Glutamatergic neuron (in vitro differentiated cells): ENCODE data around the gene CDH4. TPM values are rescaled to one million over a fixed set of nuclear protein-coding genes. Genes with fewer than 3 reads are reported as not detected.

ENCODE experiments used
- DNase-seq: peaks from one replicate; pipeline ENCODE4 v3.0.0; 2022
- H3K27ac Mint-ChIP-seq: one replicate; pipeline ENCODE4 v1.8.0; 2020; ENCODE audit warnings: mild to moderate bottlenecking, mixed read lengths, inconsistent platforms; ENCODE audit not compliant: unreplicated experiment
- H3K27me3 Mint-ChIP-seq: one replicate; pipeline ENCODE4 v1.8.0; 2020; ENCODE audit warnings: mild to moderate bottlenecking, moderate library complexity, mixed read lengths, inconsistent platforms; ENCODE audit not compliant: unreplicated experiment
- H3K36me3 Mint-ChIP-seq: one replicate; pipeline ENCODE4 v1.8.0; 2020; ENCODE audit warnings: mild to moderate bottlenecking, mixed read lengths, inconsistent platforms; ENCODE audit not compliant: unreplicated experiment
- H3K4me1 Mint-ChIP-seq: one replicate; pipeline ENCODE4 v1.8.0; 2020; ENCODE audit warnings: mild to moderate bottlenecking, low read depth, mixed read lengths, inconsistent platforms; ENCODE audit not compliant: unreplicated experiment
- H3K4me3 Mint-ChIP-seq: one replicate; pipeline ENCODE4 v1.8.0; 2020; ENCODE audit warnings: mild to moderate bottlenecking, mixed read lengths, inconsistent platforms; ENCODE audit not compliant: unreplicated experiment
- H3K9me3 Mint-ChIP-seq: one replicate; pipeline ENCODE4 v1.8.0; 2020; ENCODE audit warnings: mild to moderate bottlenecking, moderate library complexity, mixed read lengths, inconsistent platforms; ENCODE audit not compliant: unreplicated experiment
- total RNA-seq: library from RNA; stranded (reverse); fragmentation: NEBNext Ultra II Directional; extraction: Animal tissue kit (Norgen Biotek cat#: 25700); gene quantifications from one replicate; pipeline ENCODE4 v1.2.1, GENCODE V29; 2021; ENCODE audit not compliant: unreplicated experiment
- TF ChIP-seq, protein P1 (sequence below): fragments of 200-600 bp; sonication (generic); IDR thresholded peaks from one replicate; pipeline ENCODE4 v1.5.0; 2021; ENCODE audit not compliant: partially characterized antibody, unreplicated experiment

CDH4 gene
- total RNA-seq, 1 donor from 2014 or later = 1.2 TPM

DNA sequence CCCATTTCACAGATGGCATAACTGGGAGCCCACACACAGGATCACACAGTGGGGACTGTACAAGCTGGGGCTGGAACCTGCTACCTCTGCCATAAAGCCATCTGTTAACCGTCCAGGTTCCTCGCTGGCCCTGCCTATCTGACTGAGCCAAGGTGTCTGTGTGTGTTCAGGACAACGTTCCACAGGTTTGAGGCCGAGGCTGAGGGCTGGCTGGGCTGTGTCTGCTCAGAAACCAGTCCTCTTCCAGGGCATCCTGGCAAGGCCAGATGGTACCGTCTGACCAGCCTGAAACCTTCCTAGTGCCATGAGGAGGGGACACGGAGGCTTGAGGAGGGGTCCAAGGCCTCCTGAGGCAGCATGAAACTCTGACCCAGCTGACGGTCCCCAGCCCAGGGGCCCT, 663.0 kb downstream of the CDH4 start:
- TF ChIP-seq, protein P1, sequence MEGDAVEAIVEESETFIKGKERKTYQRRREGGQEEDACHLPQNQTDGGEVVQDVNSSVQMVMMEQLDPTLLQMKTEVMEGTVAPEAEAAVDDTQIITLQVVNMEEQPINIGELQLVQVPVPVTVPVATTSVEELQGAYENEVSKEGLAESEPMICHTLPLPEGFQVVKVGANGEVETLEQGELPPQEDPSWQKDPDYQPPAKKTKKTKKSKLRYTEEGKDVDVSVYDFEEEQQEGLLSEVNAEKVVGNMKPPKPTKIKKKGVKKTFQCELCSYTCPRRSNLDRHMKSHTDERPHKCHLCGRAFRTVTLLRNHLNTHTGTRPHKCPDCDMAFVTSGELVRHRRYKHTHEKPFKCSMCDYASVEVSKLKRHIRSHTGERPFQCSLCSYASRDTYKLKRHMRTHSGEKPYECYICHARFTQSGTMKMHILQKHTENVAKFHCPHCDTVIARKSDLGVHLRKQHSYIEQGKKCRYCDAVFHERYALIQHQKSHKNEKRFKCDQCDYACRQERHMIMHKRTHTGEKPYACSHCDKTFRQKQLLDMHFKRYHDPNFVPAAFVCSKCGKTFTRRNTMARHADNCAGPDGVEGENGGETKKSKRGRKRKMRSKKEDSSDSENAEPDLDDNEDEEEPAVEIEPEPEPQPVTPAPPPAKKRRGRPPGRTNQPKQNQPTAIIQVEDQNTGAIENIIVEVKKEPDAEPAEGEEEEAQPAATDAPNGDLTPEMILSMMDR = no peak
- Mint-ChIP-seq H3K4me1 (no peaks in the 10 kb centered on the region), H3K4me3 (no peak overlapping the region), H3K9me3 (peaks cover 2% of the 10 kb centered on the region), H3K27ac (no peak overlapping the region), H3K27me3 (peaks cover 3% of the 10 kb centered on the region), H3K36me3 (peaks cover 15% of the 10 kb centered on the region)
- DNase-seq = no peak

DNA sequence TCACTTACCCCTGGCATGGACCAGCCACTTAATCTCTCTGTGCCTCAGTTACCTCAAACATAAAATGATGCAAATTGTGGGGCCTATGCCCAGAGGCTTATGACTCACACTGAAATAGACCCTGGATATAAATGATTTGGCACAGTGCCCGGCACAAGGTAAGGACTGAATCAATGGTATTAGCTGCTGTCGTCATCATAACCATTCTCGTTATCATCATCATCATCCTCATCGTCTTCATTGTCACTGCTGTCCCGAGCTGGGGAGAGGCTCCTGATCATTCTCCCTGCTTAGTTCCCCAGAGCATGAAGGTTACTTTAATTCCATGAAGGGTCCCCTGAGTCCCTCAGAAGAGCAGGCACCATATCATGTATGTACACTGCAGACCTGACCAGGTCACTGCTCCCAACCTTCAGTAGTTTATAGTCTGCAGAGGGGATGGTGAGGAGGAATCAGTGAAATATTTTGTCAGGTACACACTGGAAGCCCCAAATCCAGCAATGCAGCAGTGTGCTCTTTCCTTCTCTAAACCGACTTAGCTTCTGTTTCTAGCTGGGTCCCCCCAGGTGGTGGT, 664.3 kb downstream of the CDH4 start:
- TF ChIP-seq, protein P1 = no peak
- DNase-seq = no peak
- Mint-ChIP-seq H3K27me3 (peaks cover 10% of the 10 kb centered on the region), H3K9me3 (peaks cover 2% of the 10 kb centered on the region), H3K4me3 (no peak overlapping the region), H3K4me1 (no peaks in the 10 kb centered on the region), H3K27ac (no peak overlapping the region), H3K36me3 (peaks cover 9% of the 10 kb centered on the region)

DNA sequence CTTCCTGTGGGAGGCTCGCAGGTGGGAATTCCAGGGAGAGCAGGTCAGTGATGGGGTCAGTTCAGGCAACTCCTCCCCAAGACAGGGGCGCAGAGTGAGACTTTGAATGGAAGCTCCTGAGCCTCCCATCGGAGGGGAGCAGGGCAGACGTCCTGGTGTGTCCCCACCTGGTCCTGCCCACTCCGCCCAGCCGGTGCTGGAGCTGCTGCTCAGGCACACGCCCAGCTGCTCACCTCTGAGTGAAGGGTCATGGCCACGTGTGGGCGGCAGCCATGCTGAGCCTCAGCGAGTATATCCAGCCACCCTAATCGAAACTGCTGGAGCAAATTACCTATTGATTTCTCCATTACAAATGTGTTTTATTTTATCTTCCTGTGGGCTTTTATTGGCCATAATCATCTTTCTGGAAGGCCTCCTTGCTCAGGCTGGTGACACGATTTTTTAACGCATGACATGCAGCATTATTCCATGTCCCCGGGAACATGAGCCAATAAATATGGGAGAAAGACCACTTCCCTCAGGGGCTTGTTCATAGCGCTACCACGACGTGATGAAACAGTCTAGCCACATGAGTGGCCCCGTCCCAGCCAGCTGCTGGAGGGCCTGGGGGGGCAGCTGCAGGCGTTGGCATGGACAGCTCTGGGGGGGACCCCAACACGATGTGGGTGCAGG, 665.5 kb downstream of the CDH4 start:
- Mint-ChIP-seq H3K4me3 (no peak overlapping the region), H3K36me3 (peaks cover 9% of the 10 kb centered on the region), H3K4me1 (no peaks in the 10 kb centered on the region), H3K27ac (no peak overlapping the region), H3K9me3 (peaks cover 2% of the 10 kb centered on the region), H3K27me3 (peaks cover 10% of the 10 kb centered on the region)
- DNase-seq = no peak
- TF ChIP-seq, protein P1 = no peak

DNA sequence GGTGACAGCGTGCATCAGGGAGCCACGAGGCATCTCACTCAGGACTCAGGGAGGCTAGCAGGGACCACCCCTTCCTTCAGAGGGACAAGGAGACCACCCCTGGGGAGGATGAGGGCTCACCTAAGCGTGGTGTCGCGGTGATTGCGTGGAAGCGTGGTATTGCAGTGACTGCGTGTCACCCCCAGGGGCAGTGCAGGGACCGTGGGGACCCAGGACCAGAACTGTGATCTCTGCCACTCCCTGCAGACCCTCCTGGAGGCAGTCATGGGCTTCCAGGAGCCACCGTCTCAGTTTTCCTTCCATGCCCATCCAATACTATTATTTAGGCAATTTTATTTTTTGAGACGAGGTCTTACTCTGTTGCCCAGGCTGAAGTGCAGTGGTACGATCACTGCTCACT, 666.5 kb downstream of the CDH4 start:
- TF ChIP-seq, protein P1 = no peak
- H3K9me3 Mint-ChIP-seq = peaks cover 2% of the 10 kb centered on the region
- H3K27me3 Mint-ChIP-seq = peaks cover 10% of the 10 kb centered on the region
- no peak overlapping the region for H3K4me3 Mint-ChIP-seq
- DNase-seq = no peak
- no peak overlapping the region for H3K27ac Mint-ChIP-seq
- H3K4me1 Mint-ChIP-seq = no peaks in the 10 kb centered on the region
- peaks cover 9% of the 10 kb centered on the region for H3K36me3 Mint-ChIP-seq

DNA sequence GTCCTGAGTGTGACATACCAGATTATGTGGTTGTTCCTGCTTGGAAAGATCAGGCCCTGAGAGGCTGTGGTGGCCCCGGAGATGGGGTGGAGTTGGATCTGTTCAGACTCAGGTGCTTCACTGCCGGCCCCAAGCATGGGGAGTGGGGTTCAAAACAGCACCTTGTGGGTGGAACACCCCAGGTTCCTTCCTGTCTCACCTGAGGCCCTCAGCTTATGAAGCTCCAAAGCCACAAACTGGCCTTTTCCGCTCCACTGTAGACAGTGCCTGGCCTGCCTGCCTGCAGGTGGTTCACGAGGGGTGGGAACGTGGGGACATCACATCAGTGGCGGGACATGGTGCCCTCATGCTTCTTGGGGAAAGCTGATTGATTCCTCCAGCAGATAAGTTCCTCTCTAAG, 667.2 kb downstream of the CDH4 start:
- H3K4me3 Mint-ChIP-seq = no peak overlapping the region
- no peak for DNase-seq
- H3K4me1 Mint-ChIP-seq = no peaks in the 10 kb centered on the region
- peaks cover 2% of the 10 kb centered on the region for H3K9me3 Mint-ChIP-seq
- H3K27ac Mint-ChIP-seq = no peak overlapping the region
- peaks cover 10% of the 10 kb centered on the region for H3K27me3 Mint-ChIP-seq
- peaks cover 9% of the 10 kb centered on the region for H3K36me3 Mint-ChIP-seq
- TF ChIP-seq, protein P1 = no peak
